Kidney (tissue), 14 donors: ENCODE measurements around the gene CSNK1G2. TPM values are rescaled to one million over a fixed set of nuclear protein-coding genes. Genes with fewer than 3 reads are reported as not detected.

Source experiments
- DNase-seq, 5 donors: peaks; one replicate each; pipeline ENCODE4 v3.0.0-alpha.2; 2013 to 2020
- FAIRE-seq: peaks from 2 replicates; lab custom pipeline; 2012; peaks lifted over from hg19 to GRCh38; lab: Jason Lieb, UNC
- H3K27ac ChIP-seq, 2 donors: one replicate each; pipeline ENCODE4 v1.7.0; 2013; ENCODE audit warnings: low read depth in 2 of 2, low read length in 2 of 2, inconsistent platforms in 1 of 2
- H3K27me3 ChIP-seq: one replicate; pipeline ENCODE4 v1.7.1; 2013; ENCODE audit warnings: low read length, inconsistent platforms; ENCODE audit not compliant: control insufficient read depth, insufficient read depth
- H3K36me3 ChIP-seq, 3 donors: one replicate each; pipeline versions ENCODE4 v1.7.0 to v1.7.1; 2013; ENCODE audit warnings: low read length in 3 of 3, control low read depth in 1 of 3, inconsistent platforms in 1 of 3; ENCODE audit not compliant: insufficient read depth in 3 of 3, control insufficient read depth in 2 of 3
- H3K4me1 ChIP-seq, 3 donors: one replicate each; pipeline versions ENCODE4 v1.7.0 to v1.7.1; 2013; ENCODE audit warnings: low read length in 3 of 3, inconsistent platforms in 1 of 3, low read depth in 1 of 3; ENCODE audit not compliant: control insufficient read depth in 2 of 3, insufficient read depth in 2 of 3
- H3K4me3 ChIP-seq, 3 donors: one replicate each; pipeline versions ENCODE4 v1.7.0 to v1.8.1; 2013; ENCODE audit warnings: low read length in 3 of 3, control low read depth in 1 of 3, inconsistent platforms in 1 of 3
- H3K9ac ChIP-seq, 3 donors: one replicate each; pipeline versions ENCODE4 v1.7.0 to v1.7.1; 2013; ENCODE audit warnings: low read length in 3 of 3, control low read depth in 1 of 3, inconsistent platforms in 1 of 3
- H3K9me3 ChIP-seq, 3 donors: one replicate each; pipeline versions ENCODE4 v1.7.0 to v1.7.1; 2013; ENCODE audit warnings: low read length in 3 of 3, control low read depth in 1 of 3, inconsistent platforms in 1 of 3; ENCODE audit not compliant: control insufficient read depth in 2 of 3, insufficient read depth in 1 of 3
- intact Hi-C: fragments of 100-400 bp; cut with DNase I; formaldehyde crosslinking; loops from one replicate; pipeline ENCODE4 v1.11.1; 2022
- polyA plus RNA-seq: library from polyadenylated mRNA; stranded (reverse); fragments of 350-450 nt; fragmentation: Illumina TruSeq; extraction: RNeasy Lipid Tissue Mini Kit (QIAGEN cat#74804); gene quantifications from one replicate; pipeline ENCODE4 v1.2.3, GENCODE V29; 2014; ENCODE audit warnings: low read depth, low replicate concordance; ENCODE audit not compliant: insufficient read depth
- total RNA-seq: library from RNA; stranded (reverse); fragmentation: NEBNext Ultra II Directional; extraction: Animal tissue kit (Norgen Biotek cat#: 25700); gene quantifications from one replicate; pipeline ENCODE4 v1.2.1, GENCODE V29; 2021
- TF ChIP-seq, protein P1 (sequence below): IDR thresholded peaks from 3 replicates; pipeline ENCODE4 v1.5.1; 2012; ENCODE audit warnings: mild to moderate bottlenecking, moderate library complexity, borderline replicate concordance; ENCODE audit not compliant: insufficient read depth; ENCODE audit errors: extremely low read depth
- donor health status: control.
- donor health status: control.
- donor health status: control.
- donor health status: control.
- donor health status: control.
- donor health status: DM: yes; HTN: yes; CAD: no.
- donor health status: Normal renal cell carcinoma (clear cell type).

Gene CSNK1G2
- total and polyA plus RNA-seq, 2 donors from 2014 or later: 33.1 to 66.2 TPM

DNA sequence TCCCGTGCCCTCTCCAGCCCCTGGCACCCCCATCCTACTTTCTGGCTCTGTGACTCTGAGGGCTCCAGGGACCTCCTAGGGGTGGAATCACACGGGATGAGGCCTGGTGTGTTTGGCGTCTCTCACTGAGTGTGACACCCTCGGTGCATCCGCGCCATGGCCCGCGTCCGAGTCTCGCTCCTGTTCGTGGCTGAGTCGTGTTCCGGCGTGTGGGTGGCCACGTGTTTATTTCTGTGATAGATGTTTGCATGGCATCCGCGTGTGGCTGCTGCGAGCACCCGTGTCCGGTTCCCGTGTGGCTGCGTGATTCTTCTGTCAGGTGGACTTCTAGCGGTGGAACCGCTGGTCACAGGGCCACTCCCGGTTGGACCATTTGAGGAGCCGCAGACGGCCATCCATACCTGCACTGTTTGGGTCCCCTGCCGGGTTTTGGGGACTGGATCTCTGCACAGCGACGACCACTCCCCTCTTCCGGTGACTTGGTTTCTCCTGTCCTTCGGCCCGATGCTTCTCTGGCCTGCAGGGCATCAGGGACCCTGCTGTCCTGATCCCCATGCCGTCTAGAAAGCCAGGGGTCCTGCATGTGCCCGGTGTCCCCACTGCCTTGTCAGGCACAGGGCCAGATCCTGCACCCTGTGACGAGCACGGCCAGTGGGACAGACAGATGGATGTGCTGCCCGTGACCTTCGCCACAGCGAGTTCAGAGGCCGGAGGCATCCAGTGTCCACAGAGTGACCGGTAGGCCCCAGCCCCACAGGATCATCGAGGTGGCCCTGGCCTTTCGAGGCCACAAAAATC lies 8.5 kb downstream of the CSNK1G2 start:
- H3K9me3 ChIP-seq: no peaks in the 10 kb centered on the region
- no peak overlapping the region for H3K4me3 ChIP-seq
- H3K4me1 ChIP-seq: no peaks in the 10 kb centered on the region
- TF ChIP-seq, protein P1, sequence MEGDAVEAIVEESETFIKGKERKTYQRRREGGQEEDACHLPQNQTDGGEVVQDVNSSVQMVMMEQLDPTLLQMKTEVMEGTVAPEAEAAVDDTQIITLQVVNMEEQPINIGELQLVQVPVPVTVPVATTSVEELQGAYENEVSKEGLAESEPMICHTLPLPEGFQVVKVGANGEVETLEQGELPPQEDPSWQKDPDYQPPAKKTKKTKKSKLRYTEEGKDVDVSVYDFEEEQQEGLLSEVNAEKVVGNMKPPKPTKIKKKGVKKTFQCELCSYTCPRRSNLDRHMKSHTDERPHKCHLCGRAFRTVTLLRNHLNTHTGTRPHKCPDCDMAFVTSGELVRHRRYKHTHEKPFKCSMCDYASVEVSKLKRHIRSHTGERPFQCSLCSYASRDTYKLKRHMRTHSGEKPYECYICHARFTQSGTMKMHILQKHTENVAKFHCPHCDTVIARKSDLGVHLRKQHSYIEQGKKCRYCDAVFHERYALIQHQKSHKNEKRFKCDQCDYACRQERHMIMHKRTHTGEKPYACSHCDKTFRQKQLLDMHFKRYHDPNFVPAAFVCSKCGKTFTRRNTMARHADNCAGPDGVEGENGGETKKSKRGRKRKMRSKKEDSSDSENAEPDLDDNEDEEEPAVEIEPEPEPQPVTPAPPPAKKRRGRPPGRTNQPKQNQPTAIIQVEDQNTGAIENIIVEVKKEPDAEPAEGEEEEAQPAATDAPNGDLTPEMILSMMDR: no peak
- FAIRE-seq: no peak
- peak in 1 of 5 donors; percentile 65 for DNase-seq
- intact Hi-C loops: no loop called here
- H3K27me3 ChIP-seq: no peaks in the 10 kb centered on the region
- no peak overlapping the region for H3K27ac ChIP-seq
- H3K36me3 ChIP-seq: no peaks in the 10 kb centered on the region
- H3K9ac ChIP-seq: no peak overlapping the region

DNA sequence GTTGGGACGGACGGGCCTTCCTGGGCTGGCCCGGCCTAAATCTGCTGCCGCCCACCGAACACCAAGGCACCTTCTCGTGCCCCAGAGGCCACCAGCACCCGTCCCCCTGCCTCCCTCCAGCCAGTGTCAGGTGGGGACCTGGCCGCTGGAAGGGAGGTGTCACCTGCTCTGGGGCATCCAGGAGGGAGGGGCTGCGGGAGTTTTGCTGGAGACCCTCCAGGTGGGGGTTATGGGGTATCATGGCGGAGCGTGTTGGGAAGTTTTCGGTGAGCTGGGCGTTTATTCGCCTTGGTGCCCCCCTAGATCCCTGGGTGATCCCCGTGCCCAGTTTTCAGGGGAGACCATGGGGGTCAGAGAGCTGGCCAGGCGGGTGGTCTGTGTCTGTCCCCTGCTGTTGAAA lies 9.7 kb downstream of the CSNK1G2 start:
- Histone ChIP-seq H3K9me3 (no peaks in the 10 kb centered on the region), H3K4me1 (no peaks in the 10 kb centered on the region), H3K27me3 (no peaks in the 10 kb centered on the region), H3K9ac (no peak overlapping the region), H3K4me3 (no peak overlapping the region), H3K36me3 (no peaks in the 10 kb centered on the region), H3K27ac (no peak overlapping the region)
- TF ChIP-seq, protein P1: no peak
- FAIRE-seq (no peak), DNase-seq (no peak)
- intact Hi-C loops: no loop called here

DNA sequence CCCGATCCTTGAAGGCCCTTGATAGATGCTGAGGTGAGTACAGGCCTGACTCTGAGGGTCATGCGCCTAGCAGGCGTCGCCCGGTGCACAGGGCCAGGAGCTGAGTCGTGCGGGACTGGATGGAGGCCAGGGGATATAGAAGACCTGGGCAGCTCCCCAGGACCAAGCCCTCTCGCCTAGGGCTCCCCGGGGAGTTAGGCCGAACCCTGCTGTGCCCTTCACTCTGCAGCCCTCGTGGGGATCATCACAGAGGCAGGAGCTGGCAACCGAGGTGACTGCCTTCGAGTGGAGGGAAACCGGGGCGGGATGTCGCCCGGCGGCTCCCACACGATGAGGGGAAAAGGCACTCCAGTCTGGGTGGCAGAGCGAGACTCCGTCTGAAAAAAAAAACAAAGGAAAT lies 11.7 kb downstream of the CSNK1G2 start:
- TF ChIP-seq, protein P1: no peak
- intact Hi-C loops: no loop called here
- no peak for FAIRE-seq
- Histone ChIP-seq H3K36me3 (no peaks in the 10 kb centered on the region), H3K4me1 (no peaks in the 10 kb centered on the region), H3K27me3 (no peaks in the 10 kb centered on the region), H3K9ac (no peak overlapping the region), H3K9me3 (no peaks in the 10 kb centered on the region), H3K4me3 (no peak overlapping the region), H3K27ac (no peak overlapping the region)
- peak in 1 of 5 donors; percentile 63 for DNase-seq
